ENCODE results near the gene ANKDD1B. TPM values are rescaled to one million over a fixed set of nuclear protein-coding genes. Genes with fewer than 3 reads are reported as not detected.

ANKDD1B gene
- total and polyA plus RNA-seq, 9 of the 15 experiments (the other 6 are each of a cell fraction or from before 2014, with no cell fraction given): 0.04 to 0.29 (median 0.18) TPM; not detected in 1

DNA sequence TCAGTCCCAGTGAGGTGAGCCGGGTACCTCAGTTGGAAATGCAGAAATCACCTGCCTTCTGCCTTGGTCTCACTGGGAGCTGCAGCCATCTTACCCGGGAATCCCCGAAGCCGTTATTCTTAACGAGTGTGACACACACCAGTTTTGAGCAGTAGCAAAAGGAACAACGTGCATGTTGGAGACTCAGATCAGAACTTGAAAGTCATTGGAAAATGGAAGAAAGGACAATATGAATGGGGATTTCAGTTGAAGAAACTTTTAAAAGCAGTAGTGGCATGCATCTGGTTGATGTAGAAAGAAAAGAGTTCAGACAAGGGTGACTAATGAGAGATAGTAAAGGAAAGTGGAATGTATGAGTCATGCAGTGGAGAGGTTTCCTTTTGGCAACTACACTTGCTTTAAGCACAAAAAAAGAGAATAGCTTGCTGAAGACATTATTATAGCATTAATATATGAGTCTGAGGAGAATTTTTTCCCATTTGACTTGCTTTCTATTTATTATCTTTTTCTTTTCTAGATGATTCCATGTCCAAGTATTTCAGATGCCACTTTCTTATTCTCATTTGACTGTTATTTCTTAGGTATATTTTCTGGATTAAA, 44.4 kb upstream of the ANKDD1B start (continued):
- TF ChIP-seq, protein P1, sequence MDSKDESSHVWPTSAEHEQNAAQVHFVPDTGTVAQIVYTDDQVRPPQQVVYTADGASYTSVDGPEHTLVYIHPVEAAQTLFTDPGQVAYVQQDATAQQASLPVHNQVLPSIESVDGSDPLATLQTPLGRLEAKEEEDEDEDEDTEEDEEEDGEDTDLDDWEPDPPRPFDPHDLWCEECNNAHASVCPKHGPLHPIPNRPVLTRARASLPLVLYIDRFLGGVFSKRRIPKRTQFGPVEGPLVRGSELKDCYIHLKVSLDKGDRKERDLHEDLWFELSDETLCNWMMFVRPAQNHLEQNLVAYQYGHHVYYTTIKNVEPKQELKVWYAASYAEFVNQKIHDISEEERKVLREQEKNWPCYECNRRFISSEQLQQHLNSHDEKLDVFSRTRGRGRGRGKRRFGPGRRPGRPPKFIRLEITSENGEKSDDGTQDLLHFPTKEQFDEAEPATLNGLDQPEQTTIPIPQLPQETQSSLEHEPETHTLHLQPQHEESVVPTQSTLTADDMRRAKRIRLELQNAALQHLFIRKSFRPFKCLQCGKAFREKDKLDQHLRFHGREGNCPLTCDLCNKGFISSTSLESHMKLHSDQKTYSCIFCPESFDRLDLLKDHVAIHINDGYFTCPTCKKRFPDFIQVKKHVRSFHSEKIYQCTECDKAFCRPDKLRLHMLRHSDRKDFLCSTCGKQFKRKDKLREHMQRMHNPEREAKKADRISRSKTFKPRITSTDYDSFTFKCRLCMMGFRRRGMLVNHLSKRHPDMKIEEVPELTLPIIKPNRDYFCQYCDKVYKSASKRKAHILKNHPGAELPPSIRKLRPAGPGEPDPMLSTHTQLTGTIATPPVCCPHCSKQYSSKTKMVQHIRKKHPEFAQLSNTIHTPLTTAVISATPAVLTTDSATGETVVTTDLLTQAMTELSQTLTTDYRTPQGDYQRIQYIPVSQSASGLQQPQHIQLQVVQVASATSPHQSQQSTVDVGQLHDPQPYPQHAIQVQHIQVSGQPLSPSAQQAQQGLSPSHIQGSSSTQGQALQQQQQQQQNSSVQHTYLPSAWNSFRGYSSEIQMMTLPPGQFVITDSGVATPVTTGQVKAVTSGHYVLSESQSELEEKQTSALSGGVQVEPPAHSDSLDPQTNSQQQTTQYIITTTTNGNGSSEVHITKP (IDR thresholded peaks at IDR 0.05; ENCODE audit: partially characterized antibody): no peak
- TF ChIP-seq, protein P2, sequence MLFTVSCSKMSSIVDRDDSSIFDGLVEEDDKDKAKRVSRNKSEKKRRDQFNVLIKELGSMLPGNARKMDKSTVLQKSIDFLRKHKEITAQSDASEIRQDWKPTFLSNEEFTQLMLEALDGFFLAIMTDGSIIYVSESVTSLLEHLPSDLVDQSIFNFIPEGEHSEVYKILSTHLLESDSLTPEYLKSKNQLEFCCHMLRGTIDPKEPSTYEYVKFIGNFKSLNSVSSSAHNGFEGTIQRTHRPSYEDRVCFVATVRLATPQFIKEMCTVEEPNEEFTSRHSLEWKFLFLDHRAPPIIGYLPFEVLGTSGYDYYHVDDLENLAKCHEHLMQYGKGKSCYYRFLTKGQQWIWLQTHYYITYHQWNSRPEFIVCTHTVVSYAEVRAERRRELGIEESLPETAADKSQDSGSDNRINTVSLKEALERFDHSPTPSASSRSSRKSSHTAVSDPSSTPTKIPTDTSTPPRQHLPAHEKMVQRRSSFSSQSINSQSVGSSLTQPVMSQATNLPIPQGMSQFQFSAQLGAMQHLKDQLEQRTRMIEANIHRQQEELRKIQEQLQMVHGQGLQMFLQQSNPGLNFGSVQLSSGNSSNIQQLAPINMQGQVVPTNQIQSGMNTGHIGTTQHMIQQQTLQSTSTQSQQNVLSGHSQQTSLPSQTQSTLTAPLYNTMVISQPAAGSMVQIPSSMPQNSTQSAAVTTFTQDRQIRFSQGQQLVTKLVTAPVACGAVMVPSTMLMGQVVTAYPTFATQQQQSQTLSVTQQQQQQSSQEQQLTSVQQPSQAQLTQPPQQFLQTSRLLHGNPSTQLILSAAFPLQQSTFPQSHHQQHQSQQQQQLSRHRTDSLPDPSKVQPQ (CRISPR knock-in tag; IDR thresholded peaks at IDR 0.05; ENCODE audit: borderline replicate concordance): no peak
- 0 out of 2 replicates have a peak, but pooled peaks have one; percentile 18 for TF ChIP-seq RAD51 (IDR thresholded peaks at IDR 0.05; ENCODE audit: borderline replicate concordance, low read depth)
- TF ChIP-seq, protein P3, sequence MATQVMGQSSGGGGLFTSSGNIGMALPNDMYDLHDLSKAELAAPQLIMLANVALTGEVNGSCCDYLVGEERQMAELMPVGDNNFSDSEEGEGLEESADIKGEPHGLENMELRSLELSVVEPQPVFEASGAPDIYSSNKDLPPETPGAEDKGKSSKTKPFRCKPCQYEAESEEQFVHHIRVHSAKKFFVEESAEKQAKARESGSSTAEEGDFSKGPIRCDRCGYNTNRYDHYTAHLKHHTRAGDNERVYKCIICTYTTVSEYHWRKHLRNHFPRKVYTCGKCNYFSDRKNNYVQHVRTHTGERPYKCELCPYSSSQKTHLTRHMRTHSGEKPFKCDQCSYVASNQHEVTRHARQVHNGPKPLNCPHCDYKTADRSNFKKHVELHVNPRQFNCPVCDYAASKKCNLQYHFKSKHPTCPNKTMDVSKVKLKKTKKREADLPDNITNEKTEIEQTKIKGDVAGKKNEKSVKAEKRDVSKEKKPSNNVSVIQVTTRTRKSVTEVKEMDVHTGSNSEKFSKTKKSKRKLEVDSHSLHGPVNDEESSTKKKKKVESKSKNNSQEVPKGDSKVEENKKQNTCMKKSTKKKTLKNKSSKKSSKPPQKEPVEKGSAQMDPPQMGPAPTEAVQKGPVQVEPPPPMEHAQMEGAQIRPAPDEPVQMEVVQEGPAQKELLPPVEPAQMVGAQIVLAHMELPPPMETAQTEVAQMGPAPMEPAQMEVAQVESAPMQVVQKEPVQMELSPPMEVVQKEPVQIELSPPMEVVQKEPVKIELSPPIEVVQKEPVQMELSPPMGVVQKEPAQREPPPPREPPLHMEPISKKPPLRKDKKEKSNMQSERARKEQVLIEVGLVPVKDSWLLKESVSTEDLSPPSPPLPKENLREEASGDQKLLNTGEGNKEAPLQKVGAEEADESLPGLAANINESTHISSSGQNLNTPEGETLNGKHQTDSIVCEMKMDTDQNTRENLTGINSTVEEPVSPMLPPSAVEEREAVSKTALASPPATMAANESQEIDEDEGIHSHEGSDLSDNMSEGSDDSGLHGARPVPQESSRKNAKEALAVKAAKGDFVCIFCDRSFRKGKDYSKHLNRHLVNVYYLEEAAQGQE (IDR thresholded peaks at IDR 0.05; ENCODE audit: borderline replicate concordance): peak; percentile 31
- TF ChIP-seq, protein P3 (CRISPR knock-in tag; IDR thresholded peaks at IDR 0.05; ENCODE audit: low read depth): no peak
- TF ChIP-seq RBFOX2 (IDR thresholded peaks at IDR 0.05; ENCODE audit: low read depth, low read length): no peak
- TF ChIP-seq STAT5B (CRISPR knock-in tag; IDR thresholded peaks at IDR 0.05): no peak
- no peak for TF ChIP-seq ZNF584 (CRISPR knock-in tag; IDR thresholded peaks at IDR 0.05; ENCODE audit: low read depth)
- TF ChIP-seq, protein P4, sequence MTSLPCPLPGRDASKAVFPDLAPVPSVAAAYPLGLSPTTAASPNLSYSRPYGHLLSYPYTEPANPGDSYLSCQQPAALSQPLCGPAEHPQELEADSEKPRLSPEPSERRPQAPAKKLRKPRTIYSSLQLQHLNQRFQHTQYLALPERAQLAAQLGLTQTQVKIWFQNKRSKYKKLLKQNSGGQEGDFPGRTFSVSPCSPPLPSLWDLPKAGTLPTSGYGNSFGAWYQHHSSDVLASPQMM (CRISPR knock-in tag; IDR thresholded peaks at IDR 0.05): no peak
- peak; percentile 33; the same call in 1 of the 2 replicates for TF ChIP-seq NFIC (IDR thresholded peaks at IDR 0.05)
- peak; percentile 81 for TF ChIP-seq TEAD4 (IDR thresholded peaks at IDR 0.05; ENCODE audit: low read length)
- TF ChIP-seq TEAD4 (CRISPR knock-in tag; IDR thresholded peaks at IDR 0.05; ENCODE audit: borderline replicate concordance): no peak
- TF ChIP-seq ZFP36 (IDR thresholded peaks at IDR 0.05; ENCODE audit: low read depth, low read length, partially characterized antibody): no peak

Measured in K562 (cell line).